Neural progenitor cell (in vitro differentiated cells): ENCODE results near the gene CFAP45. TPM values are rescaled to one million over a fixed set of nuclear protein-coding genes. Genes with fewer than 3 reads are reported as not detected.
A peak's percentile ranks its signal among the peaks of the same experiment; 100 is the strongest.

Experiments
- DNase-seq: peaks from one replicate; pipeline ENCODE4 v3.0.0-alpha.2; 2016; ENCODE audit warnings: low spot score
- H2AFZ ChIP-seq: fragments of 200-600 bp; sonication (generic); replicated peaks from 2 replicates; pipeline ENCODE4 v1.6.1; 2016; ENCODE audit warnings: antibody characterized with exemption
- H3F3A ChIP-seq: fragments of 200-600 bp; sonication (generic); 2 replicates; pipeline ENCODE4 v1.6.1; 2016; ENCODE audit warnings: antibody characterized with exemption, low read depth
- H3K27ac ChIP-seq: fragments of 200-600 bp; sonication (generic); 2 replicates; pipeline ENCODE4 v1.5.1; 2016; ENCODE audit warnings: mild to moderate bottlenecking
- H3K27me3 ChIP-seq: fragments of 200-600 bp; sonication (generic); 2 replicates; pipeline ENCODE4 v1.6.1; 2016; ENCODE audit warnings: mild to moderate bottlenecking, moderate library complexity
- H3K36me3 ChIP-seq: fragments of 200-600 bp; sonication (generic); 2 replicates; pipeline ENCODE4 v1.5.1; 2016
- H3K4me1 ChIP-seq: fragments of 200-600 bp; sonication (generic); 2 replicates; pipeline ENCODE4 v1.6.1; 2016; ENCODE audit warnings: mixed run types
- H3K4me2 ChIP-seq: fragments of 200-600 bp; sonication (generic); 2 replicates; pipeline ENCODE4 v1.6.1; 2016
- H3K4me3 ChIP-seq: fragments of 200-600 bp; sonication (generic); 2 replicates; pipeline ENCODE4 v1.5.1; 2016
- H3K79me2 ChIP-seq: fragments of 200-600 bp; sonication (generic); 2 replicates; pipeline ENCODE4 v1.6.1; 2016; ENCODE audit warnings: low read depth
- H3K9ac ChIP-seq: fragments of 200-600 bp; sonication (generic); 2 replicates; pipeline ENCODE4 v1.6.1; 2016
- H3K9me3 ChIP-seq: fragments of 200-600 bp; sonication (generic); 2 replicates; pipeline ENCODE4 v1.5.1; 2016; ENCODE audit warnings: low read depth
- H4K20me1 ChIP-seq: fragments of 200-600 bp; sonication (generic); 2 replicates; pipeline ENCODE4 v1.6.1; 2016; ENCODE audit warnings: low read depth
- H3K27ac Mint-ChIP-seq: 3 replicates; pipeline ENCODE4 v1.8.0; 2021; ENCODE audit warnings: mixed read lengths
- H3K27me3 Mint-ChIP-seq: 2 replicates; pipeline ENCODE4 v1.8.0; 2022; ENCODE audit warnings: low read depth, mild to moderate bottlenecking, inconsistent platforms, moderate library complexity, mixed read lengths; ENCODE audit not compliant: insufficient read depth
- H3K36me3 Mint-ChIP-seq: 3 replicates; pipeline ENCODE4 v1.8.0; 2021; ENCODE audit warnings: mixed read lengths
- H3K4me1 Mint-ChIP-seq: 3 replicates; pipeline ENCODE4 v1.8.0; 2021; ENCODE audit warnings: mixed read lengths
- H3K4me3 Mint-ChIP-seq: 3 replicates; pipeline ENCODE4 v1.8.0; 2021; ENCODE audit warnings: mild to moderate bottlenecking, moderate library complexity, mixed read lengths
- H3K9me3 Mint-ChIP-seq: 3 replicates; pipeline ENCODE4 v1.8.0; 2020; ENCODE audit warnings: mixed read lengths
- EZH2 ChIP-seq: fragments of 200-600 bp; sonication (generic); IDR thresholded peaks from 2 replicates; pipeline ENCODE4 v1.6.1; 2017; ENCODE audit warnings: antibody characterized with exemption, mild to moderate bottlenecking, moderate library complexity
- EZH2phosphoT487 ChIP-seq: fragments of 200-600 bp; sonication (generic); IDR thresholded peaks from 2 replicates; pipeline ENCODE4 v1.6.1; 2017; ENCODE audit warnings: antibody characterized with exemption
- total RNA-seq: library from RNA; depleted of rRNA; stranded (reverse); fragments of >200 nt; gene quantifications from 2 replicates; pipeline ENCODE4 v1.2.3, GENCODE V29; 2015; ENCODE audit warnings: low replicate concordance
- TF ChIP-seq, protein P1 (sequence below): fragments of 200-600 bp; sonication (generic); IDR thresholded peaks from 2 replicates; pipeline ENCODE4 v1.5.1; 2017; ENCODE audit warnings: antibody characterized with exemption, mild to moderate bottlenecking

CFAP45 gene
- total RNA-seq, 1 donor from 2014 or later = not detected

GRCh38 chr1:159856576-159856975 lies 43.4 kb downstream of the CFAP45 start:
- H2AFZ ChIP-seq = no peak overlapping the region
- no peaks in the 10 kb centered on the region for H4K20me1 ChIP-seq
- peaks cover 3% of the 10 kb centered on the region for H3K9me3 Mint-ChIP-seq
- H3K4me1 Mint-ChIP-seq = peaks cover 13% of the 10 kb centered on the region
- H3F3A ChIP-seq = no peaks in the 10 kb centered on the region
- TF ChIP-seq EZH2phosphoT487 (no peak), EZH2 (no peak)
- TF ChIP-seq, protein P1, sequence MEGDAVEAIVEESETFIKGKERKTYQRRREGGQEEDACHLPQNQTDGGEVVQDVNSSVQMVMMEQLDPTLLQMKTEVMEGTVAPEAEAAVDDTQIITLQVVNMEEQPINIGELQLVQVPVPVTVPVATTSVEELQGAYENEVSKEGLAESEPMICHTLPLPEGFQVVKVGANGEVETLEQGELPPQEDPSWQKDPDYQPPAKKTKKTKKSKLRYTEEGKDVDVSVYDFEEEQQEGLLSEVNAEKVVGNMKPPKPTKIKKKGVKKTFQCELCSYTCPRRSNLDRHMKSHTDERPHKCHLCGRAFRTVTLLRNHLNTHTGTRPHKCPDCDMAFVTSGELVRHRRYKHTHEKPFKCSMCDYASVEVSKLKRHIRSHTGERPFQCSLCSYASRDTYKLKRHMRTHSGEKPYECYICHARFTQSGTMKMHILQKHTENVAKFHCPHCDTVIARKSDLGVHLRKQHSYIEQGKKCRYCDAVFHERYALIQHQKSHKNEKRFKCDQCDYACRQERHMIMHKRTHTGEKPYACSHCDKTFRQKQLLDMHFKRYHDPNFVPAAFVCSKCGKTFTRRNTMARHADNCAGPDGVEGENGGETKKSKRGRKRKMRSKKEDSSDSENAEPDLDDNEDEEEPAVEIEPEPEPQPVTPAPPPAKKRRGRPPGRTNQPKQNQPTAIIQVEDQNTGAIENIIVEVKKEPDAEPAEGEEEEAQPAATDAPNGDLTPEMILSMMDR = no peak
- no peak for DNase-seq
- peaks cover 73% of the 10 kb centered on the region for H3K27me3 ChIP-seq
- H3K36me3 ChIP-seq = no peaks in the 10 kb centered on the region
- H3K27ac ChIP-seq = no peak overlapping the region
- H3K9ac ChIP-seq = no peak overlapping the region
- H3K4me1 ChIP-seq = peaks cover 10% of the 10 kb centered on the region
- no peaks in the 10 kb centered on the region for H3K79me2 ChIP-seq
- H3K4me3 ChIP-seq = no peak overlapping the region
- peak overlapping the region; percentile 33 for H3K4me3 Mint-ChIP-seq
- no peaks in the 10 kb centered on the region for H3K36me3 Mint-ChIP-seq
- H3K27ac Mint-ChIP-seq = no peak overlapping the region
- H3K9me3 ChIP-seq = no peaks in the 10 kb centered on the region
- H3K27me3 Mint-ChIP-seq = peaks cover 26% of the 10 kb centered on the region
- no peak overlapping the region for H3K4me2 ChIP-seq

DNA sequence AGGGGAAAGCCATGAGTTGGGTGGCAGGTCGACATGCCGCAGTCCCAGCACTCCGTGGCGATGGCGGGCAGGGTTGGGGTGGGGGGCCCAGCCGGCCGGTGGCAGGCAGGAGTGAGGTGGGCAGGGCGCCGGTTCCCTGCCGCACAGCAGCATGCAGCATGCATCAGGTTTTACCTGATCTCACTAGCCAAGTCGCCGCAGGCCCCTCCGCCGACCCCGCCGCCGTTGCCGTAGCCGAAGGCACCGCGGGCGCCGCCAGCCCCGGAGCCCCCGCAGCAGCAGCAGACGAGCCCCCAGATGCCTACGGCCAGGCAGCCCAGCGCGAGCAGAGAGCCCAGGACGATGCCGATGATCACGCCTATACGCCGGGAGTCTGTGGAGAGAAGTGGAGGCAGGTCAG lies 44.3 kb downstream of the CFAP45 start:
- no peaks in the 10 kb centered on the region for H3K79me2 ChIP-seq
- no peaks in the 10 kb centered on the region for H3K9me3 ChIP-seq
- H2AFZ ChIP-seq = no peak overlapping the region
- no peak overlapping the region for H3K27ac Mint-ChIP-seq
- H4K20me1 ChIP-seq = no peaks in the 10 kb centered on the region
- peaks cover 13% of the 10 kb centered on the region for H3K4me1 Mint-ChIP-seq
- peaks cover 3% of the 10 kb centered on the region for H3K9me3 Mint-ChIP-seq
- no peak overlapping the region for H3K27ac ChIP-seq
- no peak overlapping the region for H3K4me3 Mint-ChIP-seq
- no peak overlapping the region for H3K9ac ChIP-seq
- H3K4me2 ChIP-seq = no peak overlapping the region
- no peaks in the 10 kb centered on the region for H3F3A ChIP-seq
- H3K4me1 ChIP-seq = peaks cover 10% of the 10 kb centered on the region
- H3K27me3 ChIP-seq = peaks cover 75% of the 10 kb centered on the region
- H3K4me3 ChIP-seq = no peak overlapping the region
- no peak for DNase-seq
- H3K36me3 ChIP-seq = no peaks in the 10 kb centered on the region
- TF ChIP-seq, protein P1 = no peak
- TF ChIP-seq EZH2phosphoT487 = no peak
- TF ChIP-seq EZH2 = no peak
- no peaks in the 10 kb centered on the region for H3K36me3 Mint-ChIP-seq
- peaks cover 26% of the 10 kb centered on the region for H3K27me3 Mint-ChIP-seq

DNA sequence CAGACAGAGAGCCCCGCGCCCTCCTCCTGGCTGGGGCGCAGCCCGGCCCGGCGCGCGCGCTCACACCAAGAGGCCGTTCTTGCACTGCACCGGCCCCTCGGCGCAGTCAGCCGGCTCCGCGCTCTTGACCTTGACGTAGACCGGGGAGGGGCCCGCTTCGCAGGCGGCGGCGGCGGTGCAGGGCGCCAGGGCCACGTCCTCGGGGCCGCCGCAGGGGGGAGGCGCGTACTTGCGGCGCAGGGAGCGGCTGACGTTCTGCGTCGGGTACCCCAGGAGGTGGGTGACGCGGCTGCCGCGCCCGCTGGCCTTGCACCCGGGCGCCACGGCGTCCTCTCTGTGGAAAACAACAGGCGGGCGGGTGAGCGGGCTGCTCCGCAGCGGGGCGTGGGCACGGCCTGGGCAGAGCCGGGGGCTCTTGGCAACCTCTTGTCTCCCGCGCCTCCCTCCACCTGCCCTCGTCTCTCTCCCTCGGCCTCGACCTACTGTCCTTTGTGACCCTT lies 45.2 kb downstream of the CFAP45 start:
- Histone ChIP-seq H3K4me2 (peak overlapping the region; percentile 87), H3K79me2 (no peaks in the 10 kb centered on the region), H3K27me3 (peaks cover 70% of the 10 kb centered on the region), H2AFZ (no peak overlapping the region), H3F3A (no peaks in the 10 kb centered on the region), H3K27ac (no peak overlapping the region), H3K9me3 (no peaks in the 10 kb centered on the region), H4K20me1 (no peaks in the 10 kb centered on the region), H3K9ac (no peak overlapping the region), H3K36me3 (no peaks in the 10 kb centered on the region), H3K4me1 (peaks cover 10% of the 10 kb centered on the region), H3K4me3 (peak overlapping the region; percentile 47)
- TF ChIP-seq, protein P1 = no peak
- TF ChIP-seq EZH2phosphoT487 = peak; percentile 90
- peak; percentile 96 for TF ChIP-seq EZH2
- H3K27ac Mint-ChIP-seq = no peak overlapping the region
- no peaks in the 10 kb centered on the region for H3K36me3 Mint-ChIP-seq
- H3K4me3 Mint-ChIP-seq = peak overlapping the region; percentile 67
- DNase-seq = no peak
- peaks cover 13% of the 10 kb centered on the region for H3K4me1 Mint-ChIP-seq
- H3K27me3 Mint-ChIP-seq = peaks cover 34% of the 10 kb centered on the region
- peaks cover 3% of the 10 kb centered on the region for H3K9me3 Mint-ChIP-seq
